Neutrophil (primary cell): ENCODE results near the gene NACC2.

ENCODE experiments used
- H3K27ac ChIP-seq: fragments of 200-600 bp; sonication (generic); 2 replicates; pipeline ENCODE4 v1.5.1; 2016; ENCODE audit warnings: mild to moderate bottlenecking, moderate library complexity
- H3K27me3 ChIP-seq: fragments of 200-600 bp; sonication (generic); 2 replicates; pipeline ENCODE4 v1.6.0; 2016; ENCODE audit warnings: mild to moderate bottlenecking
- H3K36me3 ChIP-seq: fragments of 200-600 bp; sonication (generic); 2 replicates; pipeline ENCODE4 v1.5.1; 2017
- H3K4me1 ChIP-seq, 2 experiments: fragments of 200-600 bp in 1 of 2; sonication (generic) in 1 of 2; 1 replicate in 1 of 2; 2 replicates in 1 of 2; pipeline versions ENCODE4 v1.5.1 to v1.6.1; 2013 to 2016; ENCODE audit warnings: low read depth in 1 of 2, low read length in 1 of 2, mild to moderate bottlenecking in 1 of 2, moderate library complexity in 1 of 2; ENCODE audit not compliant: control insufficient read depth in 1 of 2, insufficient read depth in 1 of 2
- H3K4me3 ChIP-seq, 2 experiments: fragments of 200-600 bp in 1 of 2; sonication (generic) in 1 of 2; 1 replicate in 1 of 2; 2 replicates in 1 of 2; pipeline ENCODE4 v1.5.1; 2013 to 2016; ENCODE audit warnings: low read depth in 1 of 2, low read length in 1 of 2, mild to moderate bottlenecking in 1 of 2, moderate library complexity in 1 of 2
- H3K9me3 ChIP-seq: fragments of 200-600 bp; sonication (generic); 2 replicates; pipeline ENCODE4 v1.5.1; 2016
- CTCF ChIP-seq: fragments of 200-600 bp; sonication (generic); IDR thresholded peaks from 2 replicates; pipeline ENCODE4 v1.5.1; 2016; ENCODE audit warnings: antibody characterized with exemption

Gene NACC2

GRCh38 chr9:136142414-136142796 is 47.3 kb upstream of the NACC2 start:
- no peak for TF ChIP-seq CTCF
- no peak overlapping the region for H3K27ac ChIP-seq
- no peak overlapping the region for H3K4me3 ChIP-seq
- no peaks in the 10 kb centered on the region for H3K36me3 ChIP-seq
- H3K27me3 ChIP-seq: peaks cover 22% of the 10 kb centered on the region
- no peaks in the 10 kb centered on the region for H3K9me3 ChIP-seq
- H3K4me1 ChIP-seq: no peaks in the 10 kb centered on the region

- TF ChIP-seq CTCF: no peak
- Histone ChIP-seq H3K4me3 (no peak overlapping the region), H3K9me3 (no peaks in the 10 kb centered on the region), H3K27ac (no peak overlapping the region), H3K36me3 (no peaks in the 10 kb centered on the region), H3K27me3 (peaks cover 26% of the 10 kb centered on the region), H3K4me1 (no peaks in the 10 kb centered on the region)
Observed at GRCh38 chr9:136141682-136142413, 46.8 kb upstream of the NACC2 start.

GRCh38 chr9:136140966-136141365 is 45.9 kb upstream of the NACC2 start:
- H3K27me3 ChIP-seq: peaks cover 34% of the 10 kb centered on the region
- TF ChIP-seq CTCF: no peak
- no peaks in the 10 kb centered on the region for H3K36me3 ChIP-seq
- H3K9me3 ChIP-seq: no peaks in the 10 kb centered on the region
- no peak overlapping the region for H3K4me3 ChIP-seq
- H3K4me1 ChIP-seq: no peaks in the 10 kb centered on the region
- no peak overlapping the region for H3K27ac ChIP-seq

GRCh38 chr9:136140046-136140445 is 45.0 kb upstream of the NACC2 start:
- H3K27ac ChIP-seq: no peak overlapping the region
- no peaks in the 10 kb centered on the region for H3K4me1 ChIP-seq
- no peaks in the 10 kb centered on the region for H3K36me3 ChIP-seq
- no peak for TF ChIP-seq CTCF
- H3K9me3 ChIP-seq: no peaks in the 10 kb centered on the region
- H3K27me3 ChIP-seq: peaks cover 37% of the 10 kb centered on the region
- no peak overlapping the region for H3K4me3 ChIP-seq

- Histone ChIP-seq H3K27ac (no peak overlapping the region), H3K9me3 (no peaks in the 10 kb centered on the region), H3K36me3 (no peaks in the 10 kb centered on the region), H3K4me1 (no peaks in the 10 kb centered on the region), H3K4me3 (no peak overlapping the region), H3K27me3 (peaks cover 52% of the 10 kb centered on the region)
- no peak for TF ChIP-seq CTCF
Observed at GRCh38 chr9:136138566-136138965, 43.5 kb upstream of the NACC2 start.
